ENCODE results near the gene CFAP161.
"Not testable (repeated sequence)": the region's sequence is repeated elsewhere in the genome, so short reads cannot be mapped to it uniquely, and the experiment has no call there.

CFAP161 gene

DNA sequence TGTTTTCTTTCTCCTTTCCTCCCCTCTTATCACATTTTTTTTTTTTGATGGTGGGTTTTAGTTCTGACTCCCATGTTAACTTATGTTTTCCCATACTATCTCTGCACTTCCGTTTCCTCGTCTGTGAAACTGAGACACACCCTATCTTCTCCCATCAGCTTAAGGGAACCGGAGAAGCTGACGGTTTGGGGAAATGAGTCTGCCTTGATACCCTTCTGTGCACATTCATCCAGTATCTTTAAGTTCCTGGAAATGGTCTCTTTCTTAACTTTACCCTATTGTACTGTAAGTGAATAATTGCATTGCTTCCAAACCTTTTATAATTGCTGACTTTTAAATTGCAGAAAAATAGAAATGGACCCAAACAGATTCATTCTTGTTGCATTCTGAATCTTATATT, 26.2 kb upstream of the CFAP161 start:
- no peak for DNase-seq

DNA sequence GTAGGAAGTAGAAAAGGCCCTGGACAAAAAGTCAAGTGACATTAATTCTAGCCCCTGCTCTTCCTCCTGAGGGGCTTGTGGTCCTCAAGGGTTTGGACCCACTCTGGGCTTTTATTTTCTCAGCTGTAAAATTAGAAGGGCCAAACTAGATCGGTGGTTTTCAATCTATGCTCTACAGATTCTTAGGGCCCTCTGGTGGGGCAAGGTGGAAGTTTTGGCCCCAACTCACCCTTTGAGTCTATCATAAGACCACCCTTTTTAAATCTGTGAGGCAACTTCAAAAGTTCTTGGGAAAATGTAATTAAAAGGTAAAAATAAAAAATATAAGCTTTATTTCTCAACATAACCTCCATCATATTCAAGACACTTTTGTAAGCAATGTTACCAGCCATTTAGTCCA, 25.6 kb upstream of the CFAP161 start:
- DNase-seq = no peak

DNA sequence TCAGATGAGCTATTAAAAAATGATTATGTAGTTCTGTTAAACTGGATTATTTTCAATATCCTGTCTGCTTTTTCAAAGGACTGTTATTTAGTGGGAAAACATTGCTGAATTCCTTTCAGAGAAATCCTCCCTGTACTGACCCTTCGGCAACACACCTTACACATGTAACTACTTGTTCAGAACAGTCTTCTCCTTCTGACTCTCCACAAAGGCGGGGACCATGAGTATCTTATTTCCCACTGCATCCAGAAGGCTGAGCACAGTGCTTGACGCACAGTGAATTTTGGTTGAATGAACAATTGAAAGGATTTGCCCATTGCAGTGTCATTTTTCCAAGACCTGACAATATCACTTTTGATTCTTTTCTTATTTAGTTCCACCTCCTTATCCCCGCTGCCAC, 23.1 kb upstream of the CFAP161 start:
- no peak for DNase-seq

GRCh38 chr15:81111510-81112470, 22.3 kb upstream of the CFAP161 start:
- peak; percentile 30 for DNase-seq

DNA sequence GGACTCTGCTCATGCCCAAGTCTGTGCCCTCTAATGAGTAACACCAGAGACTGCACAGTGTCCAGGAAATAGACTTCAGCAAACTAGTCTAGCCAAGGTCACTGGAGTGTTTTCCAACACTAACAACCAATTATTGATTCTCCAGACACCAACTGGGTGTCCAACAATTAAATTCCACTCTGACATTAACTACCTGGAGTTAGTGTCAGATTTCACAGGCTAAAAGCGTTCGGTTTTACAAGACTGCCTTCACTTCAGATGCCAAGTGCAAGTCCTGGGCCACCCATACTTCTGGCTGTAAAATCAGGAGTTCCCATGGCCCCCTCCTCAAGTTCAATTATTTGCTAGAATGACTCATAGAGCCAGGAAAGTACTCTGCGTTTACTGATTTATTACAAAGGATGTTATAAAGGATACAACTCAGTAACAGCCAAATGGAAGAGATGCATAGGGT, 20.8 kb upstream of the CFAP161 start:
- DNase-seq = no peak

DNA sequence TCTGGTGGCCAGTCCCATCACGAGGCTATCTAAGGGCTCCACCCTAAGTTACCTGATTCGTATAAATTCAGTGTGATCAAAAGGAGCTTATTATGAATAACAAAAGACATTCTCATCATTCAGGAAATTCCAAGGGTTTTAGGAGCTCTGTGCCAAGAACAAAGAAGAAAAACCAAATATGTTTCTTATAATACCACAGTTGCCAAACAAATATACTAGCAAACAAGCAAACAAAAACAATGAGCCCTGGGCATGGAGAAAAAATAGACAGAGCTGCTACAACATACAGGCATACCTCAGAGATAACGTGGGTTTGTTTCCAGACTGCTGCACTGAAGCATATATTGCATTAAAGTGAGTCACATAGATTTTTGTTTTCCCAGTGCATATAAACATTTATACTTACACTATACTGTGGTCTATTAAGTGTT, 20.2 kb upstream of the CFAP161 start:
- peak; percentile 69 for DNase-seq

GRCh38 chr15:81115054-81115939, 18.8 kb upstream of the CFAP161 start:
- DNase-seq = no peak

DNA sequence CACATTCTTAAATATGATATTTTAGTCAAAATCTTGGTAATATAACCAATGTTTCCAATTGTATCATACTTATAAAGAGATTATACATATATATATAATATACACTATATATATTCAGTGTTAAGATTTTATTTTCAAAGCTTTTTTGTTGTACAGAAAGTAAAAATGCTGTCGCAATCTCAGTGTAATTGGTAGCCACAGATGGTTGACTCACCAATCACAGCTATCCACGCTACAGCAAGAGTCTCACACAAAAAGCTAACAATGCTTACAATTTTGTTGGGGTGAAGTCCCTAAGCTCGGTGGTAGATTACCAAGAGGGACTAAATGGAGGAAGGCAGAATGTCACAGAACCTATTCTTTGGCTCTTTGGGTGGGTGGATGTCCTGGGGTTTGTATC, 16.9 kb upstream of the CFAP161 start:
- DNase-seq = peak; percentile 65

GRCh38 chr15:81117581-81117980, 16.5 kb upstream of the CFAP161 start:
- no peak for DNase-seq

DNA sequence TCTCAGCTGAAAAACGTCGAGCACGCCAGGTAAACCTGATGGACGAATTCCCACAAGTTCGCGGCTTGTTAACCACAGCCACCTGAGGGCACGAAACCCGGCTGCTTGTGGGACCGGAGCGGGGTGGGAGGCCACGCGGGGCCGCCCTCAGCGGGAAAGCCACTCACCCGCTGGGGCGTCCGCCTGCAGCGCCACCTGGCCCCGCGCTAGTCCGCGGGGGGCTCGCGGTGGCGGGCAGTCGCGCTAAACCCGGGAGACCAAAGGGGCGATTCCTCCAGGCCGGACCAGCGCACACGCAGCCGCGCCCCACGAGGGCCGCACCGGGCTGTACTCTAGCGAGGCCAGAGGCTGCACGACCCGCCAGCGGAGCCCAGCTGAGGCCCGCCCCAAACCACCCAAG, 15.7 kb upstream of the CFAP161 start:
- DNase-seq = no peak

DNA sequence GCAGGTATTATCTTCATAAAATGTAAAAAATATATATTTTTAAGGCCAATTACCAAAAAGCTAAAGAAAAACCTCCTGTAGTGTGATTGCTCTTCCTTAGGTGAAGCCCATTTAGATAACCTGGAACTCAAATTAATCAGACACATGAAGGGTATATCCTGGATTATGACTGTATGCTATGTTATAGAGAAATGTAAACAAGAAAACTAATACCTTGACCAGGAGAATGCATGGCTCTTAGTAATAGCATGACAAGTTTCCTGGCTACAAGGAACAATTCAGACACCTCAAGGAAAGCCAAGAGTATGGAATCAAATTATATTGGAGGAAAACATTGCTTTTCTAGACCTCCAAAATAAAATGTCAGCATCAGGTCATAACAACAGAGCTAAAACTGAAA, 14.0 kb upstream of the CFAP161 start:
- DNase-seq = no peak

DNA sequence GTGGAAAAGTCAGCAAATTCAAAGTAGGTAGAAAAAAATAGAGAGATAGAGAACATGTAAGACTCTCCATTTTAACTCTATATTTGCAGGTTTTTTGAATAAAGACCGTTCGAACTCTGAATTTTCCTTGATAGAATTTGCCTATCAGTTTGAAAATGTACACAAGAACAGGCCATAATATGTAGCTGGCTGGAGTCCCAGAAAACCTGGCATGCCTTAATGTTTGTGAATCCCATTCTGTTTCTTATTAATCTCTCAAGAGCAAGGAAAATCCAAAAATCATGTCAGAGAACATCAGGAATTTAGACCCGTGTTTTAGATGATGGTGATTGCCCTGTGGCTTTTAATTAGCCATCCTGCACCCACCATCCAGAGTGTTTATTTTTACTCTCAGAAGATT, 7.2 kb upstream of the CFAP161 start:
- DNase-seq = peak; percentile 49

- not testable (repeated sequence) for DNase-seq
These were observed 7.4 kb downstream of the CFAP161 start for GRCh38 chr15:81141478-81141877.

DNA sequence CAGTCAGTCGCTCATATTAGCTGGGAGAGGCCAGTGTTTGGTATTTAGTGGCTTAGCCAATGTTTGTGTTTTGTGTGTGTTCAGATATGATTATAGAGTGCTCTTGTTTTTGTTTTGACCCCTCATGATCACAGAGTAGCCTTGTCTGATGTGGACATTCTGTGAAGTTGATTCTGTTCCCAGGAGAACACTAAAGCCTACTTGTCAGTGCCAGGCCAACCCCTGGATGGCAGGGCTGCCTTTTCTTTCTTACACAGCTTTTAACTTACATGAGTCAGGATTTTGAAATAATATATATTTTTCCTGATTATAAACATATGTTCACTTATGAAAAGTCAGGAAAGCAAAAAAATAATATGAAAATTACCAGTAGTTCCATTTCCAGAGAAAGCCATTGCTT, 11.9 kb downstream of the CFAP161 start:
- DNase-seq = peak; percentile 24

GRCh38 chr15:81146466-81146865, 12.4 kb downstream of the CFAP161 start:
- no peak for DNase-seq

DNA sequence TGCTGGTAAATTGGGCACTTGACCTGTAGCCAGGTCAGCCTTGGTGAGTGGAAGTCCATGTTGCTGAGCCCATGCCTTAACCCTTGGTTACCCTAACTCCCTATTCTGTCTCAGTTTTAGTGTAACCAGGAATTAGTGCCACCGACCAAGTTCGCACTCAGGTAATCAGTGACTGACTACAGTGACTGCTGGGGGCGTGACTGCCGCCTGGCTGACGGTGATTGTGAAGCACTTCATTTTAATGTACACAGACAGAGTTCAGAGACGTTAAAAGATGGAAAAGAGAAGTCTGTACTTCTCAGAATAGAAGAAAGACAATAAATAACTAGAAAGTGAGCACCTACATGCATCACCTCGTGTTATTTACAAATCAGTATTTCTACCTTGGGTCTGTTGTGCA, 17.3 kb downstream of the CFAP161 start:
- no peak for DNase-seq

GRCh38 chr15:81152339-81152738, 18.3 kb downstream of the CFAP161 start:
- no peak for DNase-seq

DNA sequence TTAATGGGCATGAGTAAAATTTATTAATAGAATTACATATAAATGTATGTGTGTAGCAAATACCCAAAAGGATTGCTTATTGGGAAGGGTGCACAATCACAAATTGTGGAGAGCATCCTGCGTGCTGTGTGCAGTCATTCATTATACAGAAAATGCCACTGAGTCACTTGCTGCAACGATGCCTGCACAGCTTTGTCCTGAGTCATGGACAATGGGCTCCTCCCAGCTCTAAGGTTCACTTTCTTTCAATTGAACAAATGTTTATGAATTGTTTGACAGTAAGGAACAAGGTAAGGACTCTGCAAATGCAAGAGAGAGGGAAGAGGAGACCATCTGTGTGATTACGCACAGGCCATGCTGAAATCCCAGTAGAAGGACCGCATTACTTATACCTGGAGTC, 18.7 kb downstream of the CFAP161 start:
- no peak for DNase-seq

DNA sequence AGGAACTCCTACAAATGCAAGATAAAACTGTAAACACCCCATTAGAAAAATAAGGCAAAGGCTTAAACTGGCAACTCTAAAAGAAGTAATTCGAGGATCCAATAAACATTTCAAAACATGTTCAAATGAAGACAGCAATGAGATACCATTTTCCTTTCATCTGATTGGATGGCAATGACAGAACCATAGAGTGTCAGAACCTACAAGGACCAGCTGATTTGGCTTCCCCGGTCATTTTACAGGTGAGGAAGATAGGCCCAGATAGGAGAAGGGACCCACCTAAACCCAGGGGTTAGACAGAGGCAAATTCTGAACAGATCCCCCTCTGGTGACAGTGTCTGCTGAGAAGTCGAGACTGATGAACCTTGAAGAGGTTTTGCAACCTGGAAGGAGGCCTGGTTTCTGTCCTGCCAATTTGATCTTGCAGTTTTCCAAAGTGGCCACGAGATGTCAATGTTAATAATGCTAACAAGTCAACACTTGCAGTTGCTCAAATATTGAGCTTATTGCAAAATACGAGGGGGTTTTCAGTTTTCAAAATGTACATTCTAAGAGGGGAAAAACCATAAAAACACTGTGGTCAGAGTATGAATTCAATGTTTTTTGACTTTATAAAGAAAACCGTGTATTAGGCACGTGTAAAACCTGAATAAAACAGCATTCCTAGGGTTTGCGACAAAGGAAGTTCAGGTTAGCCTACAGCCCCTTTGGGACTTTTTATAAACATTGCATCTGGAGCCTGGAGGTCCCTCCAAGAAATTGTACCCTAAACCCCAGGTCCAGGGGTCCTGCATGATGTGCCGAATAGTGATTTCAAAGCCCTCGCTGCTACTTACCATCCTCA, 21.5 kb downstream of the CFAP161 start:
- peak; percentile 67 for DNase-seq

GRCh38 chr15:81156324-81156723, 22.3 kb downstream of the CFAP161 start:
- DNase-seq = no peak

DNA sequence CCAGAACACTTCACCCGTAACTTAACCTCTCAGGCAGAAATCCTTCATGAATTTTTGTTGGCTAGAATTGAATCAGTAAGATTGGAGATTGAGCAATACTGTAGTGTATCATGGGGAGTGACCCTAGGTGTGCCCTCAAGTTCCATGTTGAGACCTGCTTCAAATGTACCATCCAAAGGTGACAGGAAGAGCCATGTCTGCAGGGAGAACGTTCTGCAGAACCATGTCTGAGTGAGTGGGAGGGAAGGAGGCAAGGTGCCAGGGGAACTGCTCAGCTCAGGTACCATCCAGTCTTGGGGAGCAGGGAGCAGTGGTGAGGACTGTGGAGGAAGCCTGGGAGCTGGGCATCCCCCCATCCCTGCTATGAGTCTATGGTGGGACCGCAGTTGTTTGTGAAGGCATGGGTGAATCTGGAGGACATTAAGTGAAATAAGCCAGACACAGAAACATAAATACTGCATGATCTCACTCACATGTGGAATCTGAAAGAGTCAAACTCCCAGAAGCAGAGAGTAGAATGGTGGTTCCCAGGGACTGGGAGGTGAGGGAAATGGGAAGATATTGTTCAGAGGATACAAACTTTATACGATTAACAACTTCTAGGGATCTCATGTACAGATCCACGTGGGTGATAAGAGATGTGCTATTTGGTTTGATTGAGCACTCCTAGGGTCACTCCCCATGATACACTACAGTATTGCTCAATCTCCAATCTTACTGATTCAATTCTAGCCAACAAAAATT, 23.3 kb downstream of the CFAP161 start:
- DNase-seq = peak; percentile 56

GRCh38 chr15:81157939-81158223, 23.8 kb downstream of the CFAP161 start:
- DNase-seq = no peak
